Measurements from ENCODE around the gene IFRD1. TPM values are rescaled to one million over a fixed set of nuclear protein-coding genes. Genes with fewer than 3 reads are reported as not detected.

Gene IFRD1
- total RNA-seq, 1 donor from 2014 or later, result 168 TPM

DNA sequence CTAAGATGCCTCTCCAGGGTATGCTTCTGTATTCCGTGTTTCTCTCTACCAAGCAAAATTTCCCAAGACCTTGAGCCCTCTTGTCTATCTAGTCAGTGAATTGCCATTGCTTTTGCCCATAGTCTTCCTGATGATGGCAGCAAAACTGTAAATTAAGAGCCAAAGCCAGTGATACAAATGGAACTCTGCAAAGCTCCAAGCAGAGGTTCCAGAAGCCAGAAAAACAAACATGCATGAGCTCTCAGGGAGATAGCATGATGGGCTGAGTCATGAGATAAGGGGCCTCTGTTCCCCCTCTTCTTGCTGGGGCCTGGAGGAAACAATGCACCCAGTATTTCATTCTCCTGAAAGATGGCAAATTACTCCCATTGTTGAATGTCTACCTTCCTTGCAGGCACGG, 55.2 kb downstream of the IFRD1 start:
- Mint-ChIP-seq H3K27me3 (ENCODE audit: unreplicated experiment) (no peaks in the 10 kb centered on the region), H3K4me1 (ENCODE audit: low read depth, unreplicated experiment) (peaks cover 4% of the 10 kb centered on the region), H3K4me3 (ENCODE audit: unreplicated experiment) (no peak overlapping the region), H3K36me3 (ENCODE audit: unreplicated experiment) (no peaks in the 10 kb centered on the region), H3K9me3 (ENCODE audit: unreplicated experiment) (peaks cover under 1% of the 10 kb centered on the region), H3K27ac (ENCODE audit: unreplicated experiment) (no peak overlapping the region)
- no peak for DNase-seq
- TF ChIP-seq, protein P1, sequence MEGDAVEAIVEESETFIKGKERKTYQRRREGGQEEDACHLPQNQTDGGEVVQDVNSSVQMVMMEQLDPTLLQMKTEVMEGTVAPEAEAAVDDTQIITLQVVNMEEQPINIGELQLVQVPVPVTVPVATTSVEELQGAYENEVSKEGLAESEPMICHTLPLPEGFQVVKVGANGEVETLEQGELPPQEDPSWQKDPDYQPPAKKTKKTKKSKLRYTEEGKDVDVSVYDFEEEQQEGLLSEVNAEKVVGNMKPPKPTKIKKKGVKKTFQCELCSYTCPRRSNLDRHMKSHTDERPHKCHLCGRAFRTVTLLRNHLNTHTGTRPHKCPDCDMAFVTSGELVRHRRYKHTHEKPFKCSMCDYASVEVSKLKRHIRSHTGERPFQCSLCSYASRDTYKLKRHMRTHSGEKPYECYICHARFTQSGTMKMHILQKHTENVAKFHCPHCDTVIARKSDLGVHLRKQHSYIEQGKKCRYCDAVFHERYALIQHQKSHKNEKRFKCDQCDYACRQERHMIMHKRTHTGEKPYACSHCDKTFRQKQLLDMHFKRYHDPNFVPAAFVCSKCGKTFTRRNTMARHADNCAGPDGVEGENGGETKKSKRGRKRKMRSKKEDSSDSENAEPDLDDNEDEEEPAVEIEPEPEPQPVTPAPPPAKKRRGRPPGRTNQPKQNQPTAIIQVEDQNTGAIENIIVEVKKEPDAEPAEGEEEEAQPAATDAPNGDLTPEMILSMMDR (IDR thresholded peaks at IDR 0.05; ENCODE audit: partially characterized antibody, unreplicated experiment), result no peak

DNA sequence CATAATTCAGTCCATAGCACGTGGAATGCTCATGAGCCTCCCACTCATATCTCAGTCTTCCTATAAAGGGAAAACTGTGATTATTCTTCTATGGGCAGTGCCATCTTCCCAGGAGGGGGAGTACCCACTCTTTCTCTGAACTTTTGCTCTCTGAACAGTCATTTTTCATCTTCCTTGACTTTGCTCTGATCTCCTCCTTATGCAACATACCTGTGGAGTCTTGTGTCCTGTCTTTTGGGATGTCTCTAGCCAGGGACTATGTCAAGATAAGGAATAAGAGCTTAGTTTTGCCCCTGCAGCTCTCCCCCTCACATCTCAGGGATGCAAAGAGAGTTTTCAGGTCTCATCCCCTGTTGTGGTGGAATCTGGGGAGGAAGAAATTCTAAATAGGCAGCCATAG, 58.1 kb downstream of the IFRD1 start:
- TF ChIP-seq, protein P1 (IDR thresholded peaks at IDR 0.05; ENCODE audit: partially characterized antibody, unreplicated experiment), result no peak

DNA sequence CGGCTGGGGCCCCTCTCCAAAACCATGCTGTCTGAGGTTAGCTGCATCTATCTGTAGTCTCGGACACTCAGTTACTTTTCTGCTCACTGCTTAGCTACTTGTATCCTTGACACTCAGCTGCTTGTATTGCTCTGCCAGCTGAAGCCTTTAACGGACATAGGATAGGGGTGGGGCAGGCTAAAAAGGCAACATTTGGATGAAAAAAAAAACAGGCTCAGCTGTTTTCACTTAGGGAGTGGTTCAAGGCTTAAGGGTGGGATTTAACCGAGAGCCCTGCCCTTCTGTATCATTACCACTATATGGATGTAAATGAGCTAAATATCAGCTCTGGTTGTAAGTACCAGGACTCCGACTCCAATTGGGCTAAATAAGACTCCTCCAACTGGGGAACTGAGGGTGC, 59.1 kb downstream of the IFRD1 start:
- Mint-ChIP-seq H3K36me3 (ENCODE audit: unreplicated experiment) (no peaks in the 10 kb centered on the region), H3K4me1 (ENCODE audit: low read depth, unreplicated experiment) (peaks cover 12% of the 10 kb centered on the region), H3K27me3 (ENCODE audit: unreplicated experiment) (no peaks in the 10 kb centered on the region), H3K4me3 (ENCODE audit: unreplicated experiment) (no peak overlapping the region), H3K27ac (ENCODE audit: unreplicated experiment) (no peak overlapping the region), H3K9me3 (ENCODE audit: unreplicated experiment) (peaks cover 2% of the 10 kb centered on the region)
- TF ChIP-seq, protein P1 (IDR thresholded peaks at IDR 0.05; ENCODE audit: partially characterized antibody, unreplicated experiment), result no peak
- DNase-seq, result no peak

More for the DNA sequence above, 58.1 kb downstream of the IFRD1 start:
- Mint-ChIP-seq H3K9me3 (ENCODE audit: unreplicated experiment) (peaks cover 2% of the 10 kb centered on the region), H3K36me3 (ENCODE audit: unreplicated experiment) (no peaks in the 10 kb centered on the region), H3K4me1 (ENCODE audit: low read depth, unreplicated experiment) (peaks cover 11% of the 10 kb centered on the region), H3K27ac (ENCODE audit: unreplicated experiment) (no peak overlapping the region), H3K4me3 (ENCODE audit: unreplicated experiment) (no peak overlapping the region), H3K27me3 (ENCODE audit: unreplicated experiment) (no peaks in the 10 kb centered on the region)
- DNase-seq, result no peak

DNA sequence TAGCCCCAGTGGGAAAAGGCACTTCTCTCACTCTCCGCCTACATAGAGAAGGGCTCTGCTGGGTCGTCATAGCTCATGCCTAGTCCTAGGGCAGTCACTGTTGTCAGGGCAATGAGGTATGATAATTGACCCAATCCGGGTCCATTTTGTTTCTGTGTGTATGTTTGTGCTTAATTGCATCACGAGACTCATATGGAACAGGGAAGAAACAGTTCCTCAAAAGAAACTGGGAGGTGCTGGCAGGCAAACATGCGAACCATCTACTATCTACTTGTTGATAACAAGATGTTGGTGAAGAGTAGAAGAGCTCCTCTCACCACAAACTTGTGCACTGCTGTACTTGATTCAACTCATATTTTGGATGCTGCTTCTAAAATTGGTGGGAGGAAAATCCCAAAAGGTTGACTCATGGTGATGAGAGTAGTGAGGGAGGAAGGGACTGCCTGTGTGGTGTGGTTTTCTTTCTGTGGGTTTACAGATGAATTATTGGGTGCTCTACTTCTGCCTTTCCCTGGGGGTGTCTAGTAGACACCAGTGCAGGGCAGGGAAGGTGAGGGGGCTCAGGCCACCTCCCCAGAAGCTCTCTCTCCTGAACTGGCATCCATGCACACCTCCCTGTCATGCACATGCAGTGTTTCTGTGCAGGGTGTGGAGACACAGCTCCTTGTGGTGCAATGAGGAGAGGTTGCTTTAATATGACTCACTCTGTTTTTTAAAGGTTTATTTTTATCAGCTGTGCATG, 59.9 kb downstream of the IFRD1 start:
- no peak for DNase-seq
- TF ChIP-seq, protein P1 (IDR thresholded peaks at IDR 0.05; ENCODE audit: partially characterized antibody, unreplicated experiment), result no peak
- H3K9me3 Mint-ChIP-seq (ENCODE audit: unreplicated experiment), result peaks cover 2% of the 10 kb centered on the region

DNA sequence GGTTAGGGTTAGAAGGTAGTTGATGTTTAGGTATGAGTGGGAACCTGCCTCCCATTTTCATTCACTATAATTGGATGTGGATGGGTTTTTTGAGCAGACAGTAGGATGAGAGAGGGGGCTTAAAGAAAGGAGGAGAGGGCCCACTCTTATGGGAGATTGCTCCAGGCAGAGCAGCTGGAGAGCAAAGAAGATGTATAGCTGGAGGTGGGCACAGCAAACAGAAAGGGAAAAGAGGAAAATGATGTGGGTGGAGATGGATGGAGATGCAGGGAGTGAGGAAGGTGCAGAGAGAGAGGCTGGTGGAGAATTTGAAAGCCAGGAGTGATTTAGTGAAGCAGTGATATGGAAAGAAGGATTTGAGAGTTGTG, 60.5 kb downstream of the IFRD1 start:
- Mint-ChIP-seq H3K9me3 (ENCODE audit: unreplicated experiment) (peaks cover 2% of the 10 kb centered on the region), H3K36me3 (ENCODE audit: unreplicated experiment) (no peaks in the 10 kb centered on the region), H3K4me3 (ENCODE audit: unreplicated experiment) (no peak overlapping the region), H3K27ac (ENCODE audit: unreplicated experiment) (no peak overlapping the region), H3K4me1 (ENCODE audit: low read depth, unreplicated experiment) (peaks cover 12% of the 10 kb centered on the region), H3K27me3 (ENCODE audit: unreplicated experiment) (no peaks in the 10 kb centered on the region)
- TF ChIP-seq, protein P1 (IDR thresholded peaks at IDR 0.05; ENCODE audit: partially characterized antibody, unreplicated experiment), result no peak
- DNase-seq, result no peak

More for the DNA sequence above, 59.9 kb downstream of the IFRD1 start:
- no peak overlapping the region for H3K27ac Mint-ChIP-seq (ENCODE audit: unreplicated experiment)
- no peaks in the 10 kb centered on the region for H3K36me3 Mint-ChIP-seq (ENCODE audit: unreplicated experiment)
- H3K27me3 Mint-ChIP-seq (ENCODE audit: unreplicated experiment), result no peaks in the 10 kb centered on the region
- H3K4me3 Mint-ChIP-seq (ENCODE audit: unreplicated experiment), result no peak overlapping the region
- peaks cover 12% of the 10 kb centered on the region for H3K4me1 Mint-ChIP-seq (ENCODE audit: low read depth, unreplicated experiment)

Measured in glutamatergic neuron (in vitro differentiated cells).